ENCODE results near the gene PDZD2. TPM values are rescaled to one million over a fixed set of nuclear protein-coding genes. Genes with fewer than 3 reads are reported as not detected.
A peak's percentile ranks its signal among the peaks of the same experiment; 100 is the strongest.

PDZD2 gene
- total RNA-seq, 4 donors from 2014 or later = 2.8 to 5.3 (median 4.0) TPM

DNA sequence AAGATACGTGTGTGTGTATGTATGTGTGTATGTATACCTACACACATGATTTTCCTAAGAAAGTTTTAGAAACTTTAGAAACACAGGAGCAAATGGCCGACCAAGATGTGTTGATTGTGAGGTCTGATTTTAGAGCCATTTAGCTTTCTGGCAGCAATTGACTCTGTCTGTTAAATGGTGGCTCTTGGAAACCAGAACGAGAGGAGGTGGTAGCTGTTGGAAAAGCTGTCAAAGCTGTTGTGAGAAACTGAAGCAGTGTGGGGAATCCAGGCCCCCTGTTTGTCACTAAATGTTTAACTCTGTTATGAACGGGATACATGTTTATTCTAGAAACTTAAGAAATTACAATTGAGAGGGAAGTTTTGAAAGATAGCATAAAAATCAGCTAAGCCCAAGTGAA, 443.8 kb downstream of the PDZD2 start:
- Histone ChIP-seq H3K27me3 (no peaks in the 10 kb centered on the region), H3K27ac (no peak overlapping the region), H3K4me1 (no peaks in the 10 kb centered on the region), H3K9me3 (no peaks in the 10 kb centered on the region), H3K36me3 (no peaks in the 10 kb centered on the region), H3K4me3 (no peak overlapping the region)
- ATAC-seq (no peak), DNase-seq (no peak)
- TF ChIP-seq, protein P1, sequence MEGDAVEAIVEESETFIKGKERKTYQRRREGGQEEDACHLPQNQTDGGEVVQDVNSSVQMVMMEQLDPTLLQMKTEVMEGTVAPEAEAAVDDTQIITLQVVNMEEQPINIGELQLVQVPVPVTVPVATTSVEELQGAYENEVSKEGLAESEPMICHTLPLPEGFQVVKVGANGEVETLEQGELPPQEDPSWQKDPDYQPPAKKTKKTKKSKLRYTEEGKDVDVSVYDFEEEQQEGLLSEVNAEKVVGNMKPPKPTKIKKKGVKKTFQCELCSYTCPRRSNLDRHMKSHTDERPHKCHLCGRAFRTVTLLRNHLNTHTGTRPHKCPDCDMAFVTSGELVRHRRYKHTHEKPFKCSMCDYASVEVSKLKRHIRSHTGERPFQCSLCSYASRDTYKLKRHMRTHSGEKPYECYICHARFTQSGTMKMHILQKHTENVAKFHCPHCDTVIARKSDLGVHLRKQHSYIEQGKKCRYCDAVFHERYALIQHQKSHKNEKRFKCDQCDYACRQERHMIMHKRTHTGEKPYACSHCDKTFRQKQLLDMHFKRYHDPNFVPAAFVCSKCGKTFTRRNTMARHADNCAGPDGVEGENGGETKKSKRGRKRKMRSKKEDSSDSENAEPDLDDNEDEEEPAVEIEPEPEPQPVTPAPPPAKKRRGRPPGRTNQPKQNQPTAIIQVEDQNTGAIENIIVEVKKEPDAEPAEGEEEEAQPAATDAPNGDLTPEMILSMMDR (IDR thresholded peaks at IDR 0.05 in 4 of 5, conservative IDR thresholded peaks at IDR 0.05 in 1 of 5) = no peak
- TF ChIP-seq POLR2A (IDR thresholded peaks at IDR 0.05) = no peak
- in situ Hi-C loops (cut with MboI; ENCODE audit: low sequenced_read_pairs in 4 of 4) (loop anchor here in 1 of 4 donors (25.0 kb wide), 1 partner anchor 495 kb away; no protein-coding TSS in a partner anchor), intact Hi-C loops (cut with DNase I; ENCODE audit: low total_unique reads) (no loop called here)

DNA sequence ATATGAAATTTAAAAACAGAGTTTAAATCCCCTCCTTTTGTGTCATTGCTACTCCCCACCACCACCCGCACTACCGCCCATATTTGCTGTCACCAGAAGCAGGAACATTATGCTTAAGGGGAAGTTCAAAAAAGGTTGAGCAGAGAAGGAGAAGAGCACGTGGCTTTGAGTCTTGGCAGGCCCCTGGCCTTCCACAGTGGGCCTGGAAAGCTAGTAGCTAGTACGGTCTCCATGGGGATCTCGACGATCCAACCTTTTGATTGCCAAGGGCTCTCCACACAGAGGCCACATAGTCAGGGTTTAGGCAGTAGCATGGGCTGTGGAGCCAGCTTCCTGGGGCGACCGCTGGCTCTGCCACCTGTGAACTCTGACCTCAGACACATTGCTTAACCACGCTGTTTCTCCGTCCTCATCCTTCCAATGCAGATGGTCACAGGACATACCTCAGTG, 445.1 kb downstream of the PDZD2 start:
- no peak for DNase-seq
- Histone ChIP-seq H3K36me3 (no peaks in the 10 kb centered on the region), H3K4me1 (no peaks in the 10 kb centered on the region), H3K27ac (no peak overlapping the region), H3K9me3 (no peaks in the 10 kb centered on the region), H3K27me3 (no peaks in the 10 kb centered on the region), H3K4me3 (no peak overlapping the region)
- no peak for TF ChIP-seq POLR2A (IDR thresholded peaks at IDR 0.05)
- TF ChIP-seq, protein P1 (IDR thresholded peaks at IDR 0.05 in 4 of 5, conservative IDR thresholded peaks at IDR 0.05 in 1 of 5) = no peak
- ATAC-seq = peak in 1 of 2 donors; percentile 30
- in situ Hi-C loops (cut with MboI; ENCODE audit: low sequenced_read_pairs in 4 of 4) = loop anchor here in 1 of 4 donors (25.0 kb wide), 1 partner anchor 497 kb away; no protein-coding TSS in a partner anchor
- intact Hi-C loops (cut with DNase I; ENCODE audit: low total_unique reads) = no loop called here

DNA sequence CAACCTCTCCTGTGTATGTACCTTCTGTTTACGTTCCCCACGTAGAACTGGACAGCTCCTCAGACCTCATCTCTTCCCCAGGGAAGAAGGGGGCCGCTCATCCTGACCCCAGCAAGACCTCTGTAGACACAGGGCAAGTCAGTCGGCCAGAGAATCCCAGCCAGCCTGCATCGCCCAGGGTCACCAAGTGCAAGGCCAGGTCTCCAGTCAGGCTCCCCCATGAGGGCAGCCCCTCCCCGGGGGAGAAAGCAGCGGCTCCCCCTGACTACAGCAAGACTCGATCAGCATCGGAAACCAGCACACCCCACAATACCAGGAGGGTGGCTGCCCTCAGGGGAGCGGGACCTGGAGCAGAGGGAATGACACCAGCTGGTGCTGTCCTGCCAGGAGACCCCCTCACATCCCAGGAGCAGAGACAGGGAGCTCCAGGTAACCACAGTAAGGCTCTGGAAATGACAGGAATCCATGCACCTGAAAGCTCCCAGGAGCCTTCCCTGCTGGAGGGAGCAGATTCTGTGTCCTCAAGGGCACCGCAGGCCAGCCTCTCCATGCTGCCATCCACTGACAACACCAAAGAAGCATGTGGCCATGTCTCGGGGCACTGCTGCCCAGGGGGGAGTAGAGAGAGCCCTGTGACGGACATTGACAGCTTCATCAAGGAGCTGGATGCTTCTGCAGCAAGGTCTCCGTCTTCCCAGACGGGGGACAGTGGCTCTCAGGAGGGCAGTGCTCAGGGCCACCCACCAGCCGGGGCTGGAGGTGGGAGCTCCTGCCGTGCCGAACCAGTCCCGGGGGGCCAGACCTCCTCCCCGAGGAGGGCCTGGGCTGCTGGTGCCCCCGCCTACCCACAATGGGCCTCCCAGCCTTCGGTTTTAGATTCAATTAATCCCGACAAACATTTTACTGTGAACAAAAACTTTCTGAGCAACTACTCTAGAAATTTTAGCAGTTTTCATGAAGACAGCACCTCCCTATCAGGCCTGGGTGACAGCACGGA, 448.5 kb downstream of the PDZD2 start:
- ATAC-seq (no peak), DNase-seq (no peak)
- Histone ChIP-seq H3K27me3 (no peaks in the 10 kb centered on the region), H3K36me3 (no peaks in the 10 kb centered on the region), H3K9me3 (no peaks in the 10 kb centered on the region), H3K27ac (no peak overlapping the region), H3K4me3 (no peak overlapping the region), H3K4me1 (peaks cover 2 to 3% of the 10 kb centered on the region in 2 donors)
- intact Hi-C loops (cut with DNase I; ENCODE audit: low total_unique reads) = no loop called here
- no peak for TF ChIP-seq POLR2A (IDR thresholded peaks at IDR 0.05)
- TF ChIP-seq, protein P1 (IDR thresholded peaks at IDR 0.05 in 4 of 5, conservative IDR thresholded peaks at IDR 0.05 in 1 of 5) = no peak
- in situ Hi-C loops (cut with MboI; ENCODE audit: low sequenced_read_pairs in 4 of 4) = loop anchor here in 1 of 4 donors (25.0 kb wide), 1 partner anchor 500 kb away; no protein-coding TSS in a partner anchor

DNA sequence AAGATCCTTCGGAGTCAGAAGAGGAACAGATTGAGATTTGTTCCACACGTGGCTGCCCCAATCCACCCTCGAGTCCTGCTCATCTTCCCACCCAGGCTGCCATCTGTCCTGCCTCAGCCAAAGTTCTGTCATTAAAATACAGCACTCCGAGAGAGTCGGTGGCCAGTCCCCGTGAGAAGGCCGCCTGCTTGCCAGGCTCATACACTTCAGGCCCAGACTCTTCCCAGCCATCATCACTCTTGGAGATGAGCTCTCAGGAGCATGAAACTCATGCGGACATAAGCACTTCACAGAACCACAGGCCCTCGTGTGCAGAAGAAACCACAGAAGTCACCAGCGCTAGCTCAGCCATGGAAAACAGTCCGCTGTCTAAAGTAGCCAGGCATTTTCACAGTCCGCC, 449.3 kb downstream of the PDZD2 start:
- intact Hi-C loops (cut with DNase I; ENCODE audit: low total_unique reads) (no loop called here), in situ Hi-C loops (cut with MboI; ENCODE audit: low sequenced_read_pairs in 4 of 4) (loop anchor here in 1 of 4 donors (25.0 kb wide), 1 partner anchor 501 kb away; no protein-coding TSS in a partner anchor)
- Histone ChIP-seq H3K27ac (no peak overlapping the region), H3K4me1 (peaks cover 10% of the 10 kb centered on the region in 2 donors), H3K9me3 (no peaks in the 10 kb centered on the region), H3K36me3 (no peaks in the 10 kb centered on the region), H3K4me3 (no peak overlapping the region), H3K27me3 (no peaks in the 10 kb centered on the region)
- TF ChIP-seq POLR2A (IDR thresholded peaks at IDR 0.05) = no peak
- TF ChIP-seq, protein P1 (IDR thresholded peaks at IDR 0.05 in 4 of 5, conservative IDR thresholded peaks at IDR 0.05 in 1 of 5) = no peak
- no peak for ATAC-seq
- DNase-seq = no peak

Data from gastrocnemius medialis (tissue), 4 donors.